ENCODE measurements around the gene LRP1.

Gene LRP1

GRCh38 chr12:57240066-57240921, 112.0 kb downstream of the LRP1 start:
- peak; percentile 38 for DNase-seq

- no peak for DNase-seq
Observed at GRCh38 chr12:57240926-57241401, 112.7 kb downstream of the LRP1 start.

DNA sequence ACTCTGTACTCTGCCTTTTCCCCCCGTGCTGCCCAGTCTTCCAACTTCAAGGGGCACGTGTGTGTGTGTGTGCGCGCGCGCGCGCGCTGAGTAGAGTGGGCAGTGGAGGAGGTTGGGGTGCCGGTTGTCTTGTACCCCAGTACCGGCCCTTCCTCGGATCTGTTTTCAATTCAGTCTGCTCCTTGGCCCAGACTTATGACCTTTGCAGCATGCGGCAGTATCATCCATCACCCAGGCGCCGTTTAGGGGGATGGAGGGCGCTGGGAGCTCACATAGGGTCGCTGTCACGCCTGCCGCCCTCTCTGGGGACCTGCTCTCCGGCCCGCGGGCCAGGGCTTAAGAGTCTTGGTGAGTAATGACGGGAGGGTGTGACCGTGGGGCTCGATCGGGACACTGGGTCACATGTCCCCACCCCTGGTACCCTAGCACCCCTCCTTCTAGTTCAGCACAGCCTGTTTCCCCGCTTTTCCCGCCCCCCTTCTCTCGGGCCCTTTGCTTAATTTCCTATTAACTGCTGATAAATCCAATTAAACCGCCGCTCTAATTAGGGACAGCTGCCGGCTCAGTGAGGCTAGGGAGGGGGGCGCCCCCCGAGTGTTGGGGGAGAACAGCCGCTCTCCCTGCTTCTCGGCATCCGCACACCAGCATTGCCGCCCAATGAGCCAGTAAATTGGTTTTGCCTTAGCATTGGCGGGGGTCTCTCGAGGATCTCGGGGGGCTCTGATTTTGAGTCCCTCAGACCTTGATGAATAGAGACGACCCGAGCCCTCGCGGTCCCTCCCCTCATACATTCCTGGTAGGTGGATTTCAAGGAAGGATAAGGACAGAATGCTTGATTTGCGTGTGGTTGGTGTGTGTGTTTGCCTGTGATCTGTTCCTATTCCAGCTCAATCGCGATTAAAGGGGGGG, 113.4 kb downstream of the LRP1 start:
- DNase-seq: no peak

- DNase-seq: peak; percentile 39
Observed at GRCh38 chr12:57242329-57242690, 114.0 kb downstream of the LRP1 start.

DNA sequence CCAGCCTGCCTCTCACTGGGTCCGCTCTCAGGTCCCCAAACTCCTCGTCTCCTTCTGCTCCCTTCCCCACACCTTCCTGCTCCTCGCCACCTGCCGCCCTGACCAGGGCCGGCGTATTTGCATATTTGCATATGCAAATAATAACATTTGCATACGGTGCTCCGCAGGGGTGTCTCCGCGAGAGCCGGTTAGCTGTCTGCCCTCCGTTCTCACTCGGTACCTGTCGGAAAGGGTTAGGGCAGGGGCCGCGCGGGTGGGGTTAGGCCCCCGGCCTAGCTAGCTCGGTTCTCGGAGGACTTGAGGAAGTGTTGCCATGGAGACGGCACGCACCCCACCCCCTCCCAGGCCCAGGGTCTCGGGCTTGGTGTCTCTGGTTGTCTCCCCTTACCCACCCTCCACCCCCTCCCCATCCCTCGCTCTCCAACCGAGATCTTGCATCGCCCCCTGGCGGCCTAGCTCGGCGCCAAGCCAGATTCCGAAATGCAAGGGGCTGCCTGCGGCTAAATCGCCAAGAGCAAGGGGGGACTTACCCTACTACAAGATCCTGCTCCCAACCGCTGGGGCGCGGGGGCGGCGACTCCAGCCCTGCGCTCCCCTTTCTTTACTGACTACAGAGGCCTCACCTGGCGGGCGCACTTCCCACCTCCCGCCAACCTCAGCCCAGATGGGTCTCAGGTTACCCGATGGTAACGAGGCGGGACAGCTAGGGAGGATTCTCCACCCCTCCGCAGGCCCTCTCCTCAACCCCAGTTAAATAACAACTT, 114.6 kb downstream of the LRP1 start:
- peak; percentile 50 for DNase-seq

DNA sequence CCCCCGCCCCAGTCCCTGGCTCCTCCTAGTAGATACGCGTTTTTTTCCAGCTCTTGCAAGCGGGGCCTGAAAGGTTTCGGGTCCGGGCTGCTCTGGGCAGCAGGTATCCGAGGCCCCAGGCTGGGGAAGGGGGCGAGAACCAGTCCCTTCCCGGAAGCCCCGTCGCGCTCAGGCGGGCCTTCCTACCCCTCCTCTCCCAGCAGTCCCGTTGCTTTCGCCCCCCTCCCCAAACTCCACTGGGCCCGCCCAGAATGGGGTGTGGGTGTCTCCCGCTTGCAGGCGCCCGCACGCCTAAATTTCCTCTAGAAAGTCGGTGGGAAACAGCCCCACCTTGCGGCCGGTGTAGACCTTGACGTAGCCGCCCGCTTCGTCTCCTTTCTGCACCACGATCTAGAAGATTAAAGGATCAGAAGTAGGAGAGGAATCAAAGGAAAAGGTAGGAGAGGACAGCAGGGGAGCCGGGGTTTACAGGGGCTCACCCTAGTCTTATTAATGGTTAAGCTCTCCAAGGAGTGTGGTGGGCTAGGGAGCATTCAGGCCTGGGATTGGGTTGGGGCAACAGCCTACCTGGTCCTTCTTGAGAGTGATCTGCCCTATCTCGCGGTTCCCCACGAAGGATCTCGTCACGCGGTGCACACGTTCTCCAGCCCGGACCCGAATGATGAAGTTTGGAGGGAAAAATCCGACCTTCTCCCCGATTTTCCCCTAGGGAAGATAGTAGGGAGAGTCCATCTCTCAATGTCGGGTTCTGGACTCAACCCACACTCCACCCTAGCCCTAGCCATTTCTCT, 115.4 kb downstream of the LRP1 start:
- no peak for DNase-seq

DNA sequence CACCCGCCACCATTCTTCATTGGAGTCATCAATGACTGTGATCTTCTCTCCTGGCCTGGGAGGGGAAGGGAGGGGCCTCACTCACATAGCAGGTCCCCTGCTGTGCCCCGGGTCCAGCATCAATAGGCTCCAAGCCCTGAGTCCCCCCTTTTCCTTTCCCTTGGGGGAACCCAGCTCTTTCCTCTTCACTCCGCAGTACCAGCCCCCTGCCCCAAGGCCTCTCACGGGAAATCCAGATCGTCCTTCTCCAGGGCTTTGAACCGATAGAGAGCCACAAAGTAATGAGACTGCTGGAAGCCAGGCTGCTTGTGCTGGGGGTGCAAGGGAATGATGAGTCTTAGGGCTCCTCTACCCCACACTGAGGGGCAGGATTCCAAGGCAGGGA, 116.0 kb downstream of the LRP1 start:
- no peak for DNase-seq

GRCh38 chr12:57247041-57247440, 118.8 kb downstream of the LRP1 start:
- no peak for DNase-seq

DNA sequence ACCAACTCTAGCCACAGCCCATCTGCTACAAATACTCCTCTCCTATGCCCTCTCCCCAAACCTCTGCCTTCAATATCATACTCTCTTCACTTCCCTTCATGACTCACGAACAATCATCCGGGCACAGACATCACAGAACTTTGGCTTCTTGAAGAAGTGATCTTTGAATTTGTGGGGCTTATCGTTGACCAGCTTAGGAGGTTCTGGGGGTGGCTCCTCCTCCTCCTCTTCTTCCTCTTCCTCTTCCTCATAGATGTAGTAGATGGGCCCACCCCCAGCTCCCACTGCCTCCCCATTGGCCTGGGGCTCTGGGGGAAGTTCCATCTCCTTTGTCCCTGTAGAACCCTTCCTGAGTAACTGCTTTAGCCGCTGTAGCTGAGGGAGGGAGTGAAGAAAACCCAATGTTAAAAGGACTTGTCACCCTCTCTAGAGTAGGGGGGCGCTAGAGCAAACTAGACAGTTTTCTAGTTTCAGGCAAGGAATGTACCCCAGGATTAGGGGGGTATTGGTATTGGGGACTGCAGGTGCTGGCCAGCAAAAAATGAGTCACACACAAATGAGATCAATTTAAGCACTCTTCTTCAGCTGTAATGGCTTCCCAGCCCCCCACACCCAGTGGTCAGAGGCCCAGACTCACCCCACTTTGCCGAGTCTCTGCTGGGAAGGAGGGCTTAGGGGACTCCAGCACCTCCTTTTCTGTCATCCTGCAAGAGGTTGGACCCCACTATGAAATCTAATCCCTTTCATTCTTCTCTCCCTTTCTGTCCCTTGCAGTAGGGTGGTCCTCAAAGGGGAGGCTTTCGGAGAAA, 120.9 kb downstream of the LRP1 start:
- DNase-seq: no peak

DNA sequence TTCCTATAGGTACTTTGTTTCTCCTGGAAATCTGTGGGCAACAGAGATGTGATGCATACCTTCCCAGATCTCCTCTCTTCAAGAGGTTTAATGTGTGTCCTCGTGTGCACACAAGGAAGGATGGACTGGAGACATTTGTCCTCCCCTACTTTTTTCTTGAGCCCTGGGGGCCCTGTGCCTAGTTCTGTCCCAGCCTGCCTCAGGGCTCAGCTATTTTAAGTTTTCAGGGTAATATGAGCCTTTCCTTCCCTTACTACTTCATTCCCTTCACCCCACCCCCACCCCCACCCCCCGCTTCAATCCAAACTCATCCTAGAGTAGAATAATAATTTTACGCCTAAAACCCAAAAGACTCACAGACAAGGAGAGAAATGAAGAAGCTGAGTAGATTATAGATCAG, 122.3 kb downstream of the LRP1 start:
- no peak for DNase-seq

DNA sequence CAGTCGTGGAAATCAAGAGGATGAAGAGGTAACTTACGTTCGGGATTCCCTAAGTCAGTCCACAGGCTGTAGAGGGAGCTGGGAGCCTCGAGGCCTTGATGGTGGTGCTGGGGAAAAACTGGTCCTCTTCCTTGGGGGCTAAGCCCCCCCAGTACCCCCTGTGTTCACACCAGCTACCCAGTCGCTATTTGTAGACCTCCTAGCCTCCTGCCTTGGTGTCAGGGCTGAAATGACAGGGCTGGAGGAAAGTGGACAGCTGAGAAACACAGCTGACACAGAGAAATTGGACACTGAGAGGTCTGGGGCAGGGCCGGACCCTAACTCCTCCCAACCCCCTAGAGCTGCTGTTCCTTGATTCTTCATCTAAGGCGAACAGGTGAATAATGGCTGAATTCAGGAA, 122.7 kb downstream of the LRP1 start, which contains the start of gene STAC3:
STAC3 (minus strand) TSS at position 232 of the 400 bp plus-strand sequence. CDS start 1,551 bp downstream, outside the sequence.
- no peak for DNase-seq

DNA sequence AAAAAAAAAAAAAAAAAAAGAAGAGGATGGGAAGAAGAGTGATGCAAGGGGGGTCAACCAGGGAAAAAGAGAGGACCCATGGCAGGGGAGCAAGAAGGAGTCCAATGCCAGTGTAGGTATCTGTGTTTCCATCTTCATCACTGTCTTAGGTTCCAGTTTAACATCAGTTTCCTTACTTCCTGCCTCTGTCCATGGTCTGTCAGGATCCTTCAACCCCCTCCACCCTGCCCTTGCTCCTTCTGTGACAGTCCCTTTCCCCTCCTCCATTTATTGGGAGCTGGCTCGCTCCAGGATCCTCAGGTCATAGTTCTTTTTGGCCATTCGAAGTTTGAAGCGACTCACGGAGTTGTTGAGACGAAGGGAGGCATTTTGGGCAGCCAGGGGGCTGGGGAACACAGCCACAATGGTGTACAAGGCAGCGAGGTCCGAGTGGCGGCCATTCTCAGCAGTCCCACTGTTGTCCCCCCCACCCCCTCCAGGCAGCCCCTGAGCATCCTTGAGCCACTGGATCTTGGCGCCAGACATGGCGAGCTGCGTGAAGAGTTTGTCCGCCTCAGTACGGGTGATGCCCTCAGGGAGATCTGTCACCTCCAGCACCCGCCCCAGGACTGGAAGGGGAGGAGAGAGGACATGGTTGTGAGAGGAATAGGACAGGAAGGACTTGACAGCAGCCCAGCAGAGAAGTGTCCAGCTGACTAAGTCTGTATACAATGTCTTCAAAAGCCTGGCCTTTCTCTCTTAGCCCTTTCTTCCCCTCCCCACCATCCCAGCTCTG, 126.4 kb downstream of the LRP1 start:
- no peak for DNase-seq

- DNase-seq: no peak
Observed at GRCh38 chr12:57255916-57256315, 127.6 kb downstream of the LRP1 start.

DNA sequence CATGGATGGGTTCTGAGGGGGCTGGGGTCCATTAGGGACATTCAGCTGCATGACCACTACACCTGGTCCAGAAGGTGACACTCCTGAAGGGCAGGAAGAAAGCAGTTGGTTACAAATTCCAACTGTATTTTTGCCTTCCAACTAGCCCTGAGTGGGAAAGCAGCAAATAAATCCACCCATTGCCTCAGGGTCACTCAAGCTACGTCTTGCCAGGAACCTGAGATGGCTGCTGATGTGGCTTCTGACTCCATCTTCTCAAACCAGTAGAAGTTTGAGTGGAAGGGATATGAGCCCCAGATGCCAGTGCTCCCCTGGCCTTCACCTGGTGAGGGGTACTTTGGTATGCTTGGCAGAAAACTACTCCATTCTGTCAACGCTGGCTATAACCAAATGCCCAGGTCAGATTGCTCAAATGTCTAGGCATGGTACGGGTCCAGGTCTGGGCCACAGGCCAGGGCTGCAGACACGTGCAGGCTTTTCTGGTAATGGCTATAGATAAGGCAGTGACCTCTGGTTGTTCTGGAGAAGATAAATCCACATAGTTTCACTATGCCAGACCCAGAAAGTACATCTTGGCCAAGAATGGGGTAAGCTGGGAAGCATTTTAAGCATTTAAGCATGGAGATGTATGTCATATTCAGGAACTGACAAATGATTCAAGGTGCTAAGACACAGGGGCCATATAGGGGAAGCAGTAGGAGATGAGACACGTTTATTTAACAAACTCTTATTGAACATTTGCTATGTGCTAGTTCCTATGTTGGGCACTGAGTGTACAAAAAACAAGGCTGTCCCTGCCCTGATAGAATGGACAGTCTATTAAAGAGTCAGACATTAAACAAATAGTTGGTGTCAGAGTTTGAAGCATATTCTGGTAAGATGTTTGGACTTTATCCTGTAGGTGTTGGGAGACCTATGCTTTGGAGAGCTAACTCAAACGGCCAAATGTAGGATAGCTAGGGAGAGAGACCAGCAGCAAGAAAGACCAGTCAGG, 131.0 kb downstream of the LRP1 start:
- DNase-seq: no peak

GRCh38 chr12:57260366-57260765, 132.1 kb downstream of the LRP1 start:
- no peak for DNase-seq

DNA sequence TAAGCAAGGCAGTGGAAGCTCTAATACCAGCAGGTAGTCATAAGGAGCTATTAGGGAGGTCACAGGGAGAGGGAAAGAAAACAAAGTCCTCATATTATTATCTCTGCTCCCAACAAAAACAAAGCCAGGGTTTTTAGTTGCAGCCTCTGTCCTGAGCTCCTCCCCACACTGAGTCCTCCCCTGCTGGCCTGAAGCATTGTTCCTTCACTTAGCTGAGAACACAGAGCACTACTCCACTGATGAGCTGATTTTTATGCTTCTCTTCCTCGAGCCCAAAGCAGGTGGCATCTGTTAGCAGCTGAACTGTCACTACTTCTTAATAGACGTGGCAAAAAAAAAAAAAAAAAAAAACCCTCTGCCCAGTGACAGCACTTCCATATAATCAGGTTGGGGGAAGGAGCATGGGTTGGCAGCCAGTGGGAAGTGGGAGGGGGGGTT, 133.2 kb downstream of the LRP1 start:
- DNase-seq: no peak

GRCh38 chr12:57262126-57262822, 134.0 kb downstream of the LRP1 start:
- no peak for DNase-seq

All from DMS79 treated with DMSO at 0.1 percent for 48 hours (cell line).